ENCODE data around the gene SH3TC1.

DNA sequence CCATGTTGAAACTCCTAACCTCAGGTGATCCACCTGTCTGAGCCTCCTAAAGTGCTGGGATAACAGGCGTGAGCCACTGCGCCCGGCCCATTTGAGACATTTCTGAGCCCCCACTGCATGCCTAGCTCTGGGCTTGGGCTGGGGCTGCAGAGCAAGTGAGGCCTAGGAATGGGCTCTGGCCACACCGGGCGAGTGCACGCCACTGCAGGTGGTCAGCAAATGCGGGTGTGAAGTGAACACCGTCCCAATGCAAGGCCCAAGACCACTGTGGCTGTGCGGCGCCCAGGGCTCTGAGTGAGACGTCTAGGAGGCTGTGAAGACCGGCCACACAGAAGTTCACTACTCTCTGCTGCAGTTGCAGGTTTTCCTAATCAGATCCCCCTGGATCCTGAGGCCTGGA lies 9.5 kb downstream of the SH3TC1 start:
- TF ChIP-seq ZNF274 (IDR thresholded peaks at IDR 0.05; ENCODE audit: insufficient read depth, insufficient read length): no peak
- TF ChIP-seq SIN3A (IDR thresholded peaks at IDR 0.05; ENCODE audit: low read depth, low read length): no peak
- no peak for TF ChIP-seq RAD21 (IDR thresholded peaks at IDR 0.05; ENCODE audit: insufficient read depth, low read depth, low read length)
- TF ChIP-seq, protein P1, sequence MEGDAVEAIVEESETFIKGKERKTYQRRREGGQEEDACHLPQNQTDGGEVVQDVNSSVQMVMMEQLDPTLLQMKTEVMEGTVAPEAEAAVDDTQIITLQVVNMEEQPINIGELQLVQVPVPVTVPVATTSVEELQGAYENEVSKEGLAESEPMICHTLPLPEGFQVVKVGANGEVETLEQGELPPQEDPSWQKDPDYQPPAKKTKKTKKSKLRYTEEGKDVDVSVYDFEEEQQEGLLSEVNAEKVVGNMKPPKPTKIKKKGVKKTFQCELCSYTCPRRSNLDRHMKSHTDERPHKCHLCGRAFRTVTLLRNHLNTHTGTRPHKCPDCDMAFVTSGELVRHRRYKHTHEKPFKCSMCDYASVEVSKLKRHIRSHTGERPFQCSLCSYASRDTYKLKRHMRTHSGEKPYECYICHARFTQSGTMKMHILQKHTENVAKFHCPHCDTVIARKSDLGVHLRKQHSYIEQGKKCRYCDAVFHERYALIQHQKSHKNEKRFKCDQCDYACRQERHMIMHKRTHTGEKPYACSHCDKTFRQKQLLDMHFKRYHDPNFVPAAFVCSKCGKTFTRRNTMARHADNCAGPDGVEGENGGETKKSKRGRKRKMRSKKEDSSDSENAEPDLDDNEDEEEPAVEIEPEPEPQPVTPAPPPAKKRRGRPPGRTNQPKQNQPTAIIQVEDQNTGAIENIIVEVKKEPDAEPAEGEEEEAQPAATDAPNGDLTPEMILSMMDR (IDR thresholded peaks at IDR 0.05 in 2 of 3, conservative IDR thresholded peaks at IDR 0.05 in 1 of 3; ENCODE audit: control insufficient read depth in 2 of 3, extremely low read depth in 1 of 3, insufficient read depth in 1 of 3, low read depth in 3 of 3, low read length in 3 of 3): no peak
- no peak for TF ChIP-seq POLR2A (IDR thresholded peaks at IDR 0.05; ENCODE audit: low read depth, low read length)
- TF ChIP-seq POLR2AphosphoS5 (IDR thresholded peaks at IDR 0.05; ENCODE audit: low read length): no peak
- no peak for TF ChIP-seq NFYB (IDR thresholded peaks at IDR 0.05; ENCODE audit: insufficient read depth, low read depth, low read length)

Data from GM12878 (cell line).